HEK293 (cell line): ENCODE measurements around the gene CNPPD1.

Source experiments
- HOXD13 ChIP-seq: sonication (generic); formaldehyde crosslinking; IDR thresholded peaks from 2 replicates; pipeline ENCODE4 v1.8.0; 2022; ENCODE audit warnings: missing genetic modification reagents, borderline replicate concordance
- KLF9 ChIP-seq: fragments of 450-650 bp; formaldehyde crosslinking; IDR thresholded peaks from 2 replicates; pipeline ENCODE4 v1.5.1; 2016; ENCODE audit warnings: missing biosample characterization, missing genetic modification characterization, low read depth
- MEIS1 ChIP-seq: sonication (generic); formaldehyde crosslinking; IDR thresholded peaks from 2 replicates; pipeline ENCODE4 v1.8.1; 2022; ENCODE audit warnings: missing genetic modification reagents, mild to moderate bottlenecking, borderline replicate concordance
- MZF1 ChIP-seq: fragments of 450-650 bp; formaldehyde crosslinking; IDR thresholded peaks from 2 replicates; pipeline ENCODE4 v1.5.1; 2017; ENCODE audit warnings: missing biosample characterization, missing genetic modification characterization, borderline replicate concordance
- REPIN1 ChIP-seq: fragments of 450-650 bp; formaldehyde crosslinking; IDR thresholded peaks from 2 replicates; pipeline ENCODE4 v1.5.1; 2017; ENCODE audit warnings: missing biosample characterization, missing genetic modification characterization, low read depth
- SCRT1 ChIP-seq: fragments of 450-650 bp; formaldehyde crosslinking; IDR thresholded peaks from 2 replicates; pipeline ENCODE4 v1.5.1; 2016; ENCODE audit warnings: missing biosample characterization, missing genetic modification characterization, borderline replicate concordance
- ZEB2 ChIP-seq: fragments of 450-650 bp; formaldehyde crosslinking; IDR thresholded peaks from 2 replicates; pipeline ENCODE4 v1.5.1; 2016; ENCODE audit warnings: missing biosample characterization, missing genetic modification characterization
- ZFHX2 ChIP-seq: fragments of 450-650 bp; formaldehyde crosslinking; conservative IDR thresholded peaks from 2 replicates; pipeline ENCODE4 v1.5.1; 2016; ENCODE audit warnings: missing biosample characterization, missing genetic modification characterization
- ZIC2 ChIP-seq: fragments of 450-650 bp; formaldehyde crosslinking; IDR thresholded peaks from 2 replicates; pipeline ENCODE4 v1.5.1; 2016; ENCODE audit warnings: missing biosample characterization, missing genetic modification characterization
- ZNF114 ChIP-seq: fragments of 450-650 bp; formaldehyde crosslinking; IDR thresholded peaks from 2 replicates; pipeline ENCODE4 v1.5.0; 2017; ENCODE audit warnings: missing biosample characterization, missing genetic modification characterization
- ZNF16 ChIP-seq: fragments of 450-650 bp; formaldehyde crosslinking; IDR thresholded peaks from 2 replicates; pipeline ENCODE4 v1.5.1; 2016; ENCODE audit warnings: low read depth, missing biosample characterization, missing genetic modification characterization
- ZNF2 ChIP-seq: fragments of 450-650 bp; formaldehyde crosslinking; IDR thresholded peaks from 2 replicates; pipeline ENCODE4 v1.5.1; 2016; ENCODE audit warnings: missing biosample characterization, missing genetic modification characterization
- ZNF24 ChIP-seq: fragments of 450-650 bp; formaldehyde crosslinking; IDR thresholded peaks from 2 replicates; pipeline ENCODE4 v1.5.1; 2016; ENCODE audit warnings: missing biosample characterization, missing genetic modification characterization
- ZNF248 ChIP-seq: fragments of 450-650 bp; formaldehyde crosslinking; IDR thresholded peaks from 2 replicates; pipeline ENCODE4 v1.5.1; 2017; ENCODE audit warnings: missing biosample characterization, missing genetic modification characterization
- ZNF391 ChIP-seq: fragments of 450-650 bp; formaldehyde crosslinking; IDR thresholded peaks from 2 replicates; pipeline ENCODE4 v1.5.1; 2016; ENCODE audit warnings: low read depth, missing biosample characterization, missing genetic modification characterization, borderline replicate concordance
- ZNF530 ChIP-seq: fragments of 450-650 bp; formaldehyde crosslinking; IDR thresholded peaks from 2 replicates; pipeline ENCODE4 v1.5.1; 2016; ENCODE audit warnings: low read depth, missing biosample characterization, missing genetic modification characterization
- ZNF549 ChIP-seq: fragments of 450-650 bp; IDR thresholded peaks from 2 replicates; pipeline ENCODE4 v1.5.1; 2018; ENCODE audit warnings: missing biosample characterization, missing genetic modification characterization, mild to moderate bottlenecking, inconsistent platforms, moderate library complexity
- ZNF555 ChIP-seq: fragments of 450-650 bp; formaldehyde crosslinking; conservative IDR thresholded peaks from 2 replicates; pipeline ENCODE4 v1.5.1; 2017; ENCODE audit warnings: missing biosample characterization, mild to moderate bottlenecking, missing genetic modification characterization, inconsistent platforms
- ZNF561 ChIP-seq: fragments of 450-650 bp; IDR thresholded peaks from 2 replicates; pipeline ENCODE4 v1.5.1; 2018; ENCODE audit warnings: missing biosample characterization, missing genetic modification characterization, borderline replicate concordance
- ZNF623 ChIP-seq: fragments of 450-650 bp; formaldehyde crosslinking; IDR thresholded peaks from 2 replicates; pipeline ENCODE4 v1.5.1; 2016; ENCODE audit warnings: missing biosample characterization, missing genetic modification characterization
- ZNF658 ChIP-seq: fragments of 450-650 bp; formaldehyde crosslinking; IDR thresholded peaks from 2 replicates; pipeline ENCODE4; 2016; ENCODE audit warnings: missing biosample characterization, missing genetic modification characterization
- ZNF837 ChIP-seq: fragments of 450-650 bp; formaldehyde crosslinking; IDR thresholded peaks from 2 replicates; pipeline ENCODE4 v1.5.1; 2016; ENCODE audit warnings: missing biosample characterization, missing genetic modification characterization
- ZSCAN30 ChIP-seq: fragments of 450-650 bp; IDR thresholded peaks from 2 replicates; pipeline ENCODE4 v1.5.1; 2018; ENCODE audit warnings: missing biosample characterization, mild to moderate bottlenecking, missing genetic modification characterization, moderate library complexity
- TF ChIP-seq, protein P1 (sequence below): fragments of 450-650 bp; formaldehyde crosslinking; IDR thresholded peaks from 2 replicates; pipeline ENCODE4 v1.5.1; 2016; ENCODE audit warnings: missing biosample characterization, missing genetic modification characterization
- TF ChIP-seq, protein P2 (sequence below): fragments of 450-650 bp; formaldehyde crosslinking; IDR thresholded peaks from 2 replicates; pipeline ENCODE4 v1.5.1; 2016; ENCODE audit warnings: missing biosample characterization, missing genetic modification characterization
- TF ChIP-seq, protein P3 (sequence below): fragments of 450-650 bp; formaldehyde crosslinking; IDR thresholded peaks from 2 replicates; pipeline ENCODE4 v1.5.1; 2017; ENCODE audit warnings: missing biosample characterization, missing genetic modification characterization
- TF ChIP-seq, protein P4 (sequence below): fragments of 450-650 bp; formaldehyde crosslinking; IDR thresholded peaks from 2 replicates; pipeline ENCODE4 v1.5.1; 2016; ENCODE audit warnings: missing biosample characterization, missing genetic modification characterization
- TF ChIP-seq, protein P5 (sequence below): fragments of 450-650 bp; formaldehyde crosslinking; optimal IDR thresholded peaks from 2 replicates; pipeline ENCODE3; 2016; ENCODE audit warnings: missing biosample characterization, mild to moderate bottlenecking, missing genetic modification characterization

CNPPD1 gene

DNA sequence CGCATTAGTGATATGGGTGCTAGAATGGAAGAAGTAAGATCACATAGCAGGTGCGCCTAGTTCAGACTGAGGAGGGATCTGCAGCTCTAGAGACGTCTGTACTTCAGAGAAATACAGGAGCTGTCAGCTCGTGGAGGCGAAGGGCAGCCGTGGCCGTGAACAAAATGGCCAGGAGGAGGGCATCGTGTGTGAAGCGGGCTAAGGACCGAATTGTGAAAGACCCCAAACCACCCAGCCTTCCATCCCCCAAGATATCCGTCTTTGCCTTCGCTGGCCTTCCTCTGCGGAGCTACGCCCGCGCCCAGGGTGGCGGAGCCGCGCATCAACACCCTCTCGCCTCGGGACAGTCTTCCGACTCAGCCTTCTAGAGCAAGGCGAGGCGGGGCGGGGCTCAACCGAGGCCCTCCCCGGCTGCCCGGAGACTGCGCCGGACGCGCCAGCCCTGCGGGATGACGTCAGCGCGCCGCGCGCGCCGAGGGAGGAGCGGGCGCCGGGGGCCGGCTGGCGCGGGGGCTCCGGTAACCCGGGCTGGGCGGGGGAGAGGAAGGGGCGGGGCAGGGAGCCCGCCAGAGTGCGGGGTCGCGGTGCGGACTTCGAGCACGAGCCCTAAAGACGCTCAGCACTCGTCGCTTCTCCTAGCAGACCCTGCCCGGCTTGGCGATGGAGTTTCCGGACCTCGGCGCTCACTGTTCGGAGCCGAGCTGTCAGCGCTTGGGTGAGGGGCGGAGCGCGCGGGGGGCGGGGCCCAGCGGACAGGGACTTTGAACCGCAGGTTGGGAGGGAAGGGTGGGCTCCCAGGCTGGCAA is 29.8 kb upstream of the CNPPD1 start, which contains the start of gene ZFAND2B (continued):
- TF ChIP-seq, protein P1, sequence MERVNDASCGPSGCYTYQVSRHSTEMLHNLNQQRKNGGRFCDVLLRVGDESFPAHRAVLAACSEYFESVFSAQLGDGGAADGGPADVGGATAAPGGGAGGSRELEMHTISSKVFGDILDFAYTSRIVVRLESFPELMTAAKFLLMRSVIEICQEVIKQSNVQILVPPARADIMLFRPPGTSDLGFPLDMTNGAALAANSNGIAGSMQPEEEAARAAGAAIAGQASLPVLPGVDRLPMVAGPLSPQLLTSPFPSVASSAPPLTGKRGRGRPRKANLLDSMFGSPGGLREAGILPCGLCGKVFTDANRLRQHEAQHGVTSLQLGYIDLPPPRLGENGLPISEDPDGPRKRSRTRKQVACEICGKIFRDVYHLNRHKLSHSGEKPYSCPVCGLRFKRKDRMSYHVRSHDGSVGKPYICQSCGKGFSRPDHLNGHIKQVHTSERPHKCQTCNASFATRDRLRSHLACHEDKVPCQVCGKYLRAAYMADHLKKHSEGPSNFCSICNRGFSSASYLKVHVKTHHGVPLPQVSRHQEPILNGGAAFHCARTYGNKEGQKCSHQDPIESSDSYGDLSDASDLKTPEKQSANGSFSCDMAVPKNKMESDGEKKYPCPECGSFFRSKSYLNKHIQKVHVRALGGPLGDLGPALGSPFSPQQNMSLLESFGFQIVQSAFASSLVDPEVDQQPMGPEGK (tag by site-specific recombination), result peak; percentile 84
- TF ChIP-seq, protein P2, sequence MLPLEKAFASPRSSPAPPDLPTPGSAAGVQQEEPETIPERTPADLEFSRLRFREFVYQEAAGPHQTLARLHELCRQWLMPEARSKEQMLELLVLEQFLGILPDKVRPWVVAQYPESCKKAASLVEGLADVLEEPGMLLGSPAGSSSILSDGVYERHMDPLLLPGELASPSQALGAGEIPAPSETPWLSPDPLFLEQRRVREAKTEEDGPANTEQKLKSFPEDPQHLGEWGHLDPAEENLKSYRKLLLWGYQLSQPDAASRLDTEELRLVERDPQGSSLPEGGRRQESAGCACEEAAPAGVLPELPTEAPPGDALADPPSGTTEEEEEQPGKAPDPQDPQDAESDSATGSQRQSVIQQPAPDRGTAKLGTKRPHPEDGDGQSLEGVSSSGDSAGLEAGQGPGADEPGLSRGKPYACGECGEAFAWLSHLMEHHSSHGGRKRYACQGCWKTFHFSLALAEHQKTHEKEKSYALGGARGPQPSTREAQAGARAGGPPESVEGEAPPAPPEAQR (tag by site-specific recombination), result no peak
- TF ChIP-seq REPIN1, result no peak
- TF ChIP-seq MZF1 (tag by site-specific recombination), result no peak
- TF ChIP-seq, protein P3, sequence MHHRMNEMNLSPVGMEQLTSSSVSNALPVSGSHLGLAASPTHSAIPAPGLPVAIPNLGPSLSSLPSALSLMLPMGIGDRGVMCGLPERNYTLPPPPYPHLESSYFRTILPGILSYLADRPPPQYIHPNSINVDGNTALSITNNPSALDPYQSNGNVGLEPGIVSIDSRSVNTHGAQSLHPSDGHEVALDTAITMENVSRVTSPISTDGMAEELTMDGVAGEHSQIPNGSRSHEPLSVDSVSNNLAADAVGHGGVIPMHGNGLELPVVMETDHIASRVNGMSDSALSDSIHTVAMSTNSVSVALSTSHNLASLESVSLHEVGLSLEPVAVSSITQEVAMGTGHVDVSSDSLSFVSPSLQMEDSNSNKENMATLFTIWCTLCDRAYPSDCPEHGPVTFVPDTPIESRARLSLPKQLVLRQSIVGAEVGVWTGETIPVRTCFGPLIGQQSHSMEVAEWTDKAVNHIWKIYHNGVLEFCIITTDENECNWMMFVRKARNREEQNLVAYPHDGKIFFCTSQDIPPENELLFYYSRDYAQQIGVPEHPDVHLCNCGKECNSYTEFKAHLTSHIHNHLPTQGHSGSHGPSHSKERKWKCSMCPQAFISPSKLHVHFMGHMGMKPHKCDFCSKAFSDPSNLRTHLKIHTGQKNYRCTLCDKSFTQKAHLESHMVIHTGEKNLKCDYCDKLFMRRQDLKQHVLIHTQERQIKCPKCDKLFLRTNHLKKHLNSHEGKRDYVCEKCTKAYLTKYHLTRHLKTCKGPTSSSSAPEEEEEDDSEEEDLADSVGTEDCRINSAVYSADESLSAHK (tag by site-specific recombination), result no peak
- no peak; the same call in 1 of the 2 replicates for TF ChIP-seq ZEB2
- peak; percentile 33; the same call in 1 of the 2 replicates for TF ChIP-seq ZNF391
- TF ChIP-seq MEIS1 (CRISPR knock-in tag), result no peak
- TF ChIP-seq SCRT1 (tag by site-specific recombination), result no peak
- no peak for TF ChIP-seq ZNF837 (tag by site-specific recombination)
- TF ChIP-seq ZNF658, result no peak
- no peak for TF ChIP-seq ZIC2 (tag by site-specific recombination)
- TF ChIP-seq ZNF549 (tag by site-specific recombination), result no peak
- peak; percentile 25; the same call in 1 of the 2 replicates for TF ChIP-seq ZFHX2 (tag by site-specific recombination)
- TF ChIP-seq, protein P4, sequence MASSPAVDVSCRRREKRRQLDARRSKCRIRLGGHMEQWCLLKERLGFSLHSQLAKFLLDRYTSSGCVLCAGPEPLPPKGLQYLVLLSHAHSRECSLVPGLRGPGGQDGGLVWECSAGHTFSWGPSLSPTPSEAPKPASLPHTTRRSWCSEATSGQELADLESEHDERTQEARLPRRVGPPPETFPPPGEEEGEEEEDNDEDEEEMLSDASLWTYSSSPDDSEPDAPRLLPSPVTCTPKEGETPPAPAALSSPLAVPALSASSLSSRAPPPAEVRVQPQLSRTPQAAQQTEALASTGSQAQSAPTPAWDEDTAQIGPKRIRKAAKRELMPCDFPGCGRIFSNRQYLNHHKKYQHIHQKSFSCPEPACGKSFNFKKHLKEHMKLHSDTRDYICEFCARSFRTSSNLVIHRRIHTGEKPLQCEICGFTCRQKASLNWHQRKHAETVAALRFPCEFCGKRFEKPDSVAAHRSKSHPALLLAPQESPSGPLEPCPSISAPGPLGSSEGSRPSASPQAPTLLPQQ (tag by site-specific recombination), result no peak
- TF ChIP-seq KLF9 (tag by site-specific recombination), result peak; percentile 95
- 0 out of 2 replicates have a peak, but pooled peaks have one; percentile 70 for TF ChIP-seq ZNF561
- TF ChIP-seq ZNF114 (tag by site-specific recombination), result no peak
- no peak for TF ChIP-seq HOXD13 (CRISPR knock-in tag)
- no peak for TF ChIP-seq ZNF24 (tag by site-specific recombination)
- TF ChIP-seq ZNF530, result no peak
- TF ChIP-seq ZNF248 (tag by site-specific recombination), result no peak
- no peak for TF ChIP-seq ZNF623 (tag by site-specific recombination)
- no peak for TF ChIP-seq ZNF16 (tag by site-specific recombination)
- no peak for TF ChIP-seq ZNF555 (tag by site-specific recombination)
- TF ChIP-seq ZNF2 (tag by site-specific recombination), result peak; percentile 73; the same call in 1 of the 2 replicates
- TF ChIP-seq, protein P5, sequence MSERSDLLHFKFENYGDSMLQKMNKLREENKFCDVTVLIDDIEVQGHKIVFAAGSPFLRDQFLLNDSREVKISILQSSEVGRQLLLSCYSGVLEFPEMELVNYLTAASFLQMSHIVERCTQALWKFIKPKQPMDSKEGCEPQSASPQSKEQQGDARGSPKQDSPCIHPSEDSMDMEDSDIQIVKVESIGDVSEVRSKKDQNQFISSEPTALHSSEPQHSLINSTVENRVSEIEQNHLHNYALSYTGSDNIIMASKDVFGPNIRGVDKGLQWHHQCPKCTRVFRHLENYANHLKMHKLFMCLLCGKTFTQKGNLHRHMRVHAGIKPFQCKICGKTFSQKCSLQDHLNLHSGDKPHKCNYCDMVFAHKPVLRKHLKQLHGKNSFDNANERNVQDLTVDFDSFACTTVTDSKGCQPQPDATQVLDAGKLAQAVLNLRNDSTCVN, result peak; percentile 85
- TF ChIP-seq ZSCAN30 (tag by site-specific recombination), result peak; percentile 21; the same call in 1 of the 2 replicates
